Calu3 (cell line): ENCODE measurements around the gene ZNF879. TPM values are rescaled to one million over a fixed set of nuclear protein-coding genes. Genes with fewer than 3 reads are reported as not detected.

Source experiments
- BruUV-seq: library from RNA; stranded (reverse); fragments of 400-500 nt; replicated peaks from 2 replicates; lab custom pipeline; 2021; lab: Mats Ljungman, UMichigan
- CTCF ChIA-PET: fragments of 300-600 bp; sonication (Branson Sonifier 250); formaldehyde crosslinking; loops from one replicate; lab custom pipeline; 2022; ENCODE audit warnings: antibody characterized with exemption; lab: Charles Lee
- DNase-seq: peaks from one replicate; pipeline ENCODE4 v3.0.0; 2022
- H3K27ac Mint-ChIP-seq: one replicate; pipeline ENCODE4 v1.8.0; 2022; ENCODE audit warnings: mixed read lengths; ENCODE audit not compliant: unreplicated experiment
- H3K27me3 Mint-ChIP-seq: one replicate; pipeline ENCODE4 v1.8.0; 2022; ENCODE audit warnings: mixed read lengths; ENCODE audit not compliant: unreplicated experiment
- H3K36me3 Mint-ChIP-seq: one replicate; pipeline ENCODE4 v1.8.0; 2022; ENCODE audit warnings: mild to moderate bottlenecking, moderate library complexity, mixed read lengths; ENCODE audit not compliant: insufficient read depth, unreplicated experiment
- H3K4me1 Mint-ChIP-seq: one replicate; pipeline ENCODE4 v1.8.0; 2022; ENCODE audit warnings: mild to moderate bottlenecking, low read depth, mixed read lengths; ENCODE audit not compliant: unreplicated experiment
- H3K4me3 Mint-ChIP-seq: one replicate; pipeline ENCODE4 v1.8.0; 2022; ENCODE audit warnings: mild to moderate bottlenecking, low read depth, moderate library complexity, mixed read lengths; ENCODE audit not compliant: unreplicated experiment
- H3K9me3 Mint-ChIP-seq: one replicate; pipeline ENCODE4 v1.8.0; 2022; ENCODE audit warnings: low read depth, mixed read lengths; ENCODE audit not compliant: unreplicated experiment
- intact Hi-C: fragments of 100-400 bp; cut with micrococcal nuclease; formaldehyde crosslinking; loops from one replicate; pipeline ENCODE4 v1.10.0; 2022; ENCODE audit not compliant: unreplicated experiment
- total RNA-seq: library from RNA; stranded (reverse); gene quantifications from 2 replicates; pipeline ENCODE4 v1.2.3, GENCODE V29; 2022
- TF ChIP-seq, protein P1 (sequence below): fragments of 200-600 bp; IDR thresholded peaks from one replicate; pipeline ENCODE4 v1.8.0; 2022; ENCODE audit warnings: antibody characterized with exemption; ENCODE audit not compliant: unreplicated experiment

Gene ZNF879
- total RNA-seq, 1 experiment from 2014 or later: 1.4 TPM

DNA sequence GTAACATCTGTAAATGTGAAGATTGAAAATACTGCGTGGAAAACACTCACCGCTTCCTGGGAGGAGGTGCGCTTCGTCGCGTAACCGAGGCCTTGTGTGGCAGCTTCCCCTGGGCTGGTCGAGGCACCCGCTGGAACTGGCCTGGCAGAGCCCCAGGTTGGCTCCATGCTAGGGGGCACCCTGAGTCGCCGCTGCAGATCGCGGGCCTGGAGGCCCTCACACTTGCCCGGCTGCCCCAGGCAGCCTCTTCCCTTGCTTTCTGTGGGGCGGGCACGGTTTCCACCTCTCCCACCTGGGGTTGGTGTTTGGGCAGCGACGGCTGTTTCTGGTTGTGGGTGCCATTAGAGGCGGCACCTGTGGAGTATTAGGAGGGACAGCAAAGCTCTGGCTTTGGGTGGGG, 37.4 kb downstream of the ZNF879 start:
- DNase-seq: no peak

DNA sequence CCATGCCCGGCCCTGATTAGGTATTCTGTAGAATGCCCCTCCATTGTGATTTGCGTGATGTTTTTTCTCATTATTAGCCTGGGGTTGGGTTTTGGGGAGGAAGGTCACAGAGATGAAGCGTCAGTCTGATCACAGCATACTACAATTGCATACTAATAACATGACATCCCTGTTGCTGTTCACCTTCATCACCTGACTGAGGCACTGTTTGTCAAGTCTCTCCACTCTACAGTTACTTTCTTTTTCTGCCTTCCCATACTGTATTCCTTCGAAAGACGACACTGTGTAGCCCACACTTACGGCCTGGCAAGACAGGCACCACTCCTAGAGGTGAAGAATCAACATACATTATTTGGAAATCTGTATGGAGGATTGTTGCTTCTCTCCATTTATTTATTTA, 42.1 kb downstream of the ZNF879 start:
- no TSS peak for BruUV-seq
- no peak overlapping the region for H3K4me3 Mint-ChIP-seq
- TF ChIP-seq, protein P1, sequence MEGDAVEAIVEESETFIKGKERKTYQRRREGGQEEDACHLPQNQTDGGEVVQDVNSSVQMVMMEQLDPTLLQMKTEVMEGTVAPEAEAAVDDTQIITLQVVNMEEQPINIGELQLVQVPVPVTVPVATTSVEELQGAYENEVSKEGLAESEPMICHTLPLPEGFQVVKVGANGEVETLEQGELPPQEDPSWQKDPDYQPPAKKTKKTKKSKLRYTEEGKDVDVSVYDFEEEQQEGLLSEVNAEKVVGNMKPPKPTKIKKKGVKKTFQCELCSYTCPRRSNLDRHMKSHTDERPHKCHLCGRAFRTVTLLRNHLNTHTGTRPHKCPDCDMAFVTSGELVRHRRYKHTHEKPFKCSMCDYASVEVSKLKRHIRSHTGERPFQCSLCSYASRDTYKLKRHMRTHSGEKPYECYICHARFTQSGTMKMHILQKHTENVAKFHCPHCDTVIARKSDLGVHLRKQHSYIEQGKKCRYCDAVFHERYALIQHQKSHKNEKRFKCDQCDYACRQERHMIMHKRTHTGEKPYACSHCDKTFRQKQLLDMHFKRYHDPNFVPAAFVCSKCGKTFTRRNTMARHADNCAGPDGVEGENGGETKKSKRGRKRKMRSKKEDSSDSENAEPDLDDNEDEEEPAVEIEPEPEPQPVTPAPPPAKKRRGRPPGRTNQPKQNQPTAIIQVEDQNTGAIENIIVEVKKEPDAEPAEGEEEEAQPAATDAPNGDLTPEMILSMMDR: no peak
- DNase-seq: no peak
- H3K27me3 Mint-ChIP-seq: no peaks in the 10 kb centered on the region
- H3K4me1 Mint-ChIP-seq: no peaks in the 10 kb centered on the region
- intact Hi-C loops: no loop called here
- peaks cover 6% of the 10 kb centered on the region for H3K36me3 Mint-ChIP-seq
- no peak overlapping the region for H3K27ac Mint-ChIP-seq
- CTCF ChIA-PET: no interaction called here
- H3K9me3 Mint-ChIP-seq: peaks cover 28% of the 10 kb centered on the region

More for the DNA sequence above, 37.4 kb downstream of the ZNF879 start:
- intact Hi-C loops: no loop called here
- no TSS peak for BruUV-seq
- Mint-ChIP-seq H3K27me3 (no peaks in the 10 kb centered on the region), H3K4me3 (peak overlapping the region; percentile 73), H3K9me3 (peaks cover 22% of the 10 kb centered on the region), H3K27ac (no peak overlapping the region), H3K4me1 (no peaks in the 10 kb centered on the region), H3K36me3 (peaks cover 11% of the 10 kb centered on the region)
- TF ChIP-seq, protein P1: no peak
- CTCF ChIA-PET: no interaction called here

DNA sequence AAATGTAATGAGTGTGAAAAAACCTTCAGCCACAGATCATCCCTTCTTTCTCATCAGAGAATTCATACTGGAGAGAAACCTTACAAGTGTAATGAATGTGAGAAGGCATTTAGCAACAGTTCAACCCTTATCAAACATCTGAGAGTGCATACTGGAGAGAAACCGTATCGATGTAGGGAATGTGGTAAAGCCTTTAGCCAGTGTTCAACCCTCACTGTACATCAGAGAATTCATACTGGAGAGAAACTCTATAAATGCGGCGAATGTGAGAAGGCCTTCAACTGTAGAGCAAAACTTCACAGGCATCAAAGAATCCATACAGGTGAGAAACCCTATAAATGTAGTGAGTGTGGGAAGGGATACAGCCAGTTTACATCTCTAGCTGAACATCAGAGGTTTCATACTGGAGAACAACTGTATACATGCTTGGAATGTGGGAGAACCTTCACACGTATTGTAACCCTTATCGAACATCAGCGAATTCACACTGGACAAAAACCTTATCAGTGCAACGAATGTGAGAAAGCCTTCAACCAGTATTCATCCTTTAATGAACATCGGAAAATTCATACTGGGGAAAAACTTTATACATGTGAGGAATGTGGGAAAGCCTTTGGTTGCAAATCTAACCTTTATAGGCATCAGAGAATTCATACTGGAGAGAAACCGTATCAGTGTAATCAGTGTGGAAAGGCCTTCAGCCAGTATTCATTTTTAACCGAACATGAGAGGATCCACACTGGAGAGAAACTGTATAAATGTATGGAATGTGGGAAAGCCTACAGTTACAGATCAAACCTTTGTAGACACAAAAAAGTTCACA, 55.8 kb downstream of the ZNF879 start:
- no peak for DNase-seq
- CTCF ChIA-PET: no interaction called here
- Mint-ChIP-seq H3K36me3 (no peaks in the 10 kb centered on the region), H3K27ac (no peak overlapping the region), H3K4me1 (no peaks in the 10 kb centered on the region), H3K4me3 (no peak overlapping the region), H3K9me3 (peaks cover 35% of the 10 kb centered on the region), H3K27me3 (no peaks in the 10 kb centered on the region)
- no TSS peak for BruUV-seq
- intact Hi-C loops: no loop called here
- TF ChIP-seq, protein P1: no peak

DNA sequence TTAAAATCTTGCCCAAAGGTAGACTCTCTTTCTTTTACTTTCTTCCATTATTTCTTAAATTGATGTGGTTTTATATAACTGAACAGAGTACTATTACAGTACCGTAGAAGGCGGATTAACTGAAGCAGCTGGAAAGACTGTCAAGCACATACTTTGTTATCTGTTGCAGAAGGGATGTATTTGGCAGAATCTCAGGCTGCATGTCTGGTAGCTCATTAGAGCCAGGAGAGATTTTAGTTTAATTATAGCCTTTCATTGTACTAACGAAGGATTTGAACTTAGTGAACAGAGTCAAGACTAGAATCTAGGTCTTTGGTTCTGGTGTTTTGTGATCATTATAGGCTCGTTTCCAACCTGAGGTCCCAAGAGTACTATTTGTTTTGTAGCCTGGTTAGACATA, 57.1 kb downstream of the ZNF879 start:
- Mint-ChIP-seq H3K9me3 (peaks cover 36% of the 10 kb centered on the region), H3K4me1 (no peaks in the 10 kb centered on the region), H3K27me3 (no peaks in the 10 kb centered on the region), H3K4me3 (no peak overlapping the region), H3K36me3 (no peaks in the 10 kb centered on the region), H3K27ac (no peak overlapping the region)
- no peak for DNase-seq
- TF ChIP-seq, protein P1: no peak
- CTCF ChIA-PET: no interaction called here
- intact Hi-C loops: no loop called here
- BruUV-seq: no TSS peak

Other genes with a start within 250 kb of the ZNF879 start
- 17.3 and 19.2 TPM in 2 replicates for gene ZNF354B, start 163.9 kb upstream of the ZNF879 start, total RNA-seq
- 0.33 and 0.34 TPM in 2 replicates for gene ZFP2, start 127.9 kb upstream of the ZNF879 start, total RNA-seq
- not detected in 2 replicates for gene ZNF454, start 82.6 kb upstream of the ZNF879 start, total RNA-seq
- not detected in 2 replicates for gene GRM6, start 28.5 kb upstream of the ZNF879 start, total RNA-seq
- 2.1 and 2.4 TPM in 2 replicates for gene ZNF354C, start 36.6 kb downstream of the ZNF879 start, total RNA-seq